GDM1 (cell line): ENCODE data around the gene MADCAM1.
"Not testable (repeated sequence)": the region's sequence is repeated elsewhere in the genome, so short reads cannot be mapped to it uniquely, and the experiment has no call there.

Experiments
- DNase-seq: peaks from one replicate; lab custom pipeline; 2025; lab: John Stamatoyannopoulos, UW

The MADCAM1 gene

GRCh38 chr19:465056-465816, 31.1 kb upstream of the MADCAM1 start:
- no peak for DNase-seq

GRCh38 chr19:467554-467953, 28.7 kb upstream of the MADCAM1 start:
- no peak for DNase-seq

GRCh38 chr19:468587-469256, 27.6 kb upstream of the MADCAM1 start:
- DNase-seq = no peak

GRCh38 chr19:469833-470232, 26.5 kb upstream of the MADCAM1 start:
- no peak for DNase-seq

- DNase-seq = no peak
Measured at GRCh38 chr19:470701-471100, 25.6 kb upstream of the MADCAM1 start.

- DNase-seq = no peak
Measured at GRCh38 chr19:472005-472858, 24.1 kb upstream of the MADCAM1 start.

DNA sequence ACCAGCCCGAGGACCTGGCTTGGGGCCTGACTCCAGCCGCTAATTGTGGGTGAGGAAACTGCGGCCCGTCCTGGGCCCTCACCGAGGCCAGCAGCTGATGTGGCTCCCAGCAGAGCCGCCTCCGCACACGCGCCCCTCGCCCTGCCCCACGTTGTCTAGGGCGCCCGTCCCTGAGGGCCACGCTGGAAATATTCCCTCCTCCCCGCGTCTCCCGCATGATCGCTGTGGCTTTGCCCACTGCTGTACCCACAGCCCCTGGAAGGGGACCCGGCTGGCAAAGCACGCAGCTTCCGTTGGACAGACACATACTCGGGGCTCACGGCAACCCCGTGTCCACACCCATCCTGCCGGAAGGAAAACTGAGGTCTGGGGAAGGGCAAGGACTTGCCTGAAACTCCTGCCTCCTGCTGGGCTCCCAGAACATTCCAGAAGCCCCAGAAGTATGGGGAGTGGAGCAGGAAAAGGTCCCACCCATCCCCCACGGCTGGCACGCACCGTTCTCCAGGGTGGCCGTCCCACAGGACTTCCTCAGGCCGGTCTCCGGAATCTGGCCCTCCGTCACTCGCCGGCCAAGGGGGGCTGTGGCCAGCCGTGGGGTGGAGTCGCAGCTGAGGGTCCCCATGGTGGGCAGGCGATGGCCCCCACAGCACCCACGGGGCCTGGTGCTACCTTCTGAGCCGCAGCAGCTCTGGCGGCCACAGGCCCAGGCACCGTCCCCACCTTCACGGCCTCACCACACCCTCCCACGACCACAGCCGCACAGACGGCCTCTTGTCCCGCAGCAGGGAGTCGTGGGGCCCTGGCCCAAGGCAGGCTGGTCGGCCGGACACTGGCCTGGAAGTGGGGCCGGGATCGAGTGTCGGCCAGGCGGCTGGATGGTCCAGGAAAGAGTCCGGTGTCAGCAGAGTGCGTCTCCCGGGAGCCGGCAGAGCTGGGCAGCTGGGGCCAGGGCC, 21.9 kb upstream of the MADCAM1 start:
- DNase-seq = no peak

- DNase-seq = no peak
Measured at GRCh38 chr19:475360-475759, 20.9 kb upstream of the MADCAM1 start.

GRCh38 chr19:478236-478903, 17.9 kb upstream of the MADCAM1 start:
- DNase-seq = no peak

- no peak for DNase-seq
Measured at GRCh38 chr19:478976-479375, 17.3 kb upstream of the MADCAM1 start.

DNA sequence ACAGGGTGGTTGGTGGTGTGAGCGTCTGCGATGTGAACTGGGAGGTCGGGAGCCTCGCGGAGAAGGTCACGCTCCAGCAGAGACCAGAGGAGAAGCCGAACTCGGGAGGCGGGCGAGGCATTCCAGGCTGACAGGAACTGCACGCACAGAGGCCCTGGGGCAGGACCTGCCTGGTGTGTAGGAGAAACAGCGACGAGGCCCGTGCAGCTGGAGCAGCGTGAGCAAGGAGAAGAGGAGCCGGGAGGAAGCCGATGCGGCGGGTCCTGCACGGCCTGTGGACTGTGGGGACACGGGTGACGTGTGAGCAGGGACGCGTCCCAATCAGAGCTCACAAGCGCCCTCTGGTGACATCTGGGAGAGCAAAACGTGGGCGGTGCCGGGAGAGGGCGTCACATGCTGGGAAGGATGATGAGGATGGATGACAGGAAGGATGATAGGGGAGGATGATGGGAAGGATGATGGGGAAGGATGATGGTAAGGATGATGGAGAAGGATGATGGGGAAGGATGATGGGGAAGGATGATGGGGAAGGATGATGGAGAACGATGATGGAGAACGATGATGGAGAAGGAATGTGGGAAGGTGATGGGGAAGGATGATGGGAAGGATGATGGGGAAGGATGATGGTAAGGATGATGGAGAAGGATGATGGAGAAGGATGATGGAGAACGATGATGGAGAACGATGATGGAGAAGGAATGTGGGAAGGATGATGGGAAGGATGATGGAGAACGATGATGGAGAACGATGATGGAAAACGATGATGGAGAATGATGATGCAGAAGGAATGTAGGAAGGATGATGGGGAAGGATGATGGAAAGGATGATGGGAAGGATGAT, 16.1 kb upstream of the MADCAM1 start:
- peak; percentile 43 for DNase-seq

GRCh38 chr19:481100-481499, 15.2 kb upstream of the MADCAM1 start:
- not testable (repeated sequence) for DNase-seq

- DNase-seq = no peak
Measured at GRCh38 chr19:482186-483041, 13.9 kb upstream of the MADCAM1 start.

DNA sequence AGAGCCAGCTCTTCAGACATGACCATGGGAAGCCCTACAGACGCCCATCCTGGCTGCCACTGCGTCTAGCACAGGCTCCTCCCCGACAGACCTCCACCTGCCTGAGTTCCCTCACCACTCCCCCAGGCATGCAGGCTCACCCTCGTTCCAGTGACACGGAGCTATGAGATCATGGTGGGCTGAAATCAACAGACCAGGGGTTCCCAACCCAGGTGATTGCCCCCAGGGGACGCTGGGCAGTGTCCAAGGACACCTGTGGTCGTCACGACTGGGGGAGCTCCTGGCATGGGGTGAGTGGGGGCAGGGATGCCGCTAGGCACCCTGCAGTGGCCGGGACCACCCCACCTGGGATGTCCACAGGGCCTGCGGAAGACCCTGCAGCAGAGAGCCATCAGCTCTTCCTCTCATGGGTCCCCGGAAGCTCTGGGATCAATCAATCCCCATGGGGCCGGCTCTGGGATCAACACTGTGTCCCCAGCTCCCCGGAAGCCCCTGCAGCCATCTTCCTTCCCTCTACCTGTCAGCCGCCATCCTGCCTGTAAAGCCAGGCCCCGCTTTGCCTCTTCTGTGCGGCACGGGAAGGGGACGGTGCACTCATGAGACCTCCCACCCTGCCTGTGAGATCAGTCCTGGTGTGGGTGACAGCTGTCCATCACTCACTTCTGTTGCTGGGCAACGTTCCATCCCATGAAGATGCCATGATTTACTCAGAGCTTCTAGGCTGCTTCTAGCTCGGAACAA, 12.8 kb upstream of the MADCAM1 start:
- no peak for DNase-seq

- DNase-seq = no peak
Measured at GRCh38 chr19:484494-484893, 11.8 kb upstream of the MADCAM1 start.

DNA sequence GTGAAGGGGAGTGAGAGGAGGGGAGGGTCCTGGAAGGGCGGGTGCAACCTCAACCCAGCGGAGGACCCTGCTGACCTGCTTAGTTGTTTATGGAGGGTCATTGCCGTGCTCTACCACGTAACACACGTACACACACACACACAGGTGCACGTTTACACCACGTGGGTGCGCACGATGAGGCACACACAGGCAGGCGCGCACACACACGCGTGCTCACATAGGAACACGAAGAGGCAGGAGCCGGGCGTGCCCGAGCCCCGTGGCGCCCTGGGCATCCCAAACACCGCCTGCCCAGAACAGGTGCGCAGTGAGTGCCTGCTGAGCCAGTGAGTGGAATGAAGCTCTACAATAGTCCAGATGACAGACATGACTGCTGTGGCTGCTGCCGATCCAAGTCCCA, 11.2 kb upstream of the MADCAM1 start:
- no peak for DNase-seq

DNA sequence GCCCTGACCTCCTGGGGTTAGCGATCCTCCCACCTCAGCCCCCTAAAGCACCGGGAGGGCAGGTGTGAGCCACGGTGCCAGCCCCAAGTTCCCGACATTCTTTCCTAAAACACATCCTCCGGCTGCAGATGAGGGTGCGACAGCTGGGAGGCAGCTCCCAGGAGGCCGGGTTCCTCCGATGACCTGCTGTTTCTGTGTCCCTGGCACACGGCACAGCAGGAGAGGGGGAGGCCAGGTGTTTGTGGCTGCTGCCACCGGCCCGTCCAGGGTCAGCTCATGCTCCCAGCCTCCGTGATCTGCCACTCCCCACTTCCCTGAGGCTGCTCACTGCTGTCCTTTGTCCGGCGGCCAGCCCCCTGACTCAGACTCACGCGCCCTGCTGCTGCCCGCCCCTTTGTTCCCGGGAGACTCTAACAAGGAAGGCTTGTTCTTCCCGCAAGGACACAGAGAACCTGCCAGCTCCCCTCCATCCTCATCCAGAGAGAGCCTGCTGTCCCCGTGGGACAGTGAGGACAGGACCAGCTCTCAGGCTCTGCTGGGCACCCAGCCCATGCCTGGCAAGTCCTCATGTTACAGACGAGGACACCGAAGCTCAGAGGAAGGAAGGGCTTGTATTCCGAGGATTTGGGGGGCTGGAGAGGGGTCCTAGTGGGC, 10.6 kb upstream of the MADCAM1 start:
- no peak for DNase-seq
